GM12878 (cell line): Measurements from ENCODE around the gene SLMAP.

Experiments
- EZH2 ChIP-seq: IDR thresholded peaks from 2 replicates; pipeline ENCODE4 v1.6.1; 2012; ENCODE audit warnings: low read depth, mild to moderate bottlenecking, control low read depth, inconsistent platforms, low read length, borderline replicate concordance; ENCODE audit not compliant: control insufficient read depth
- HSF1 ChIP-seq: fragments of 150-350 bp; IDR thresholded peaks from 2 replicates; pipeline ENCODE4 v1.6.1; 2014; ENCODE audit warnings: mild to moderate bottlenecking, low read depth, low read length
- RAD51 ChIP-seq: fragments of 450-650 bp; IDR thresholded peaks from 2 replicates; pipeline ENCODE4 v1.6.1; 2016; ENCODE audit warnings: moderate library complexity, mild to moderate bottlenecking, inconsistent platforms
- SUPT20H ChIP-seq: IDR thresholded peaks from 2 replicates; pipeline ENCODE4 v1.6.1; 2011; ENCODE audit warnings: low read depth, mild to moderate bottlenecking, low read length, moderate library complexity, borderline replicate concordance; ENCODE audit not compliant: control insufficient read depth

DNA sequence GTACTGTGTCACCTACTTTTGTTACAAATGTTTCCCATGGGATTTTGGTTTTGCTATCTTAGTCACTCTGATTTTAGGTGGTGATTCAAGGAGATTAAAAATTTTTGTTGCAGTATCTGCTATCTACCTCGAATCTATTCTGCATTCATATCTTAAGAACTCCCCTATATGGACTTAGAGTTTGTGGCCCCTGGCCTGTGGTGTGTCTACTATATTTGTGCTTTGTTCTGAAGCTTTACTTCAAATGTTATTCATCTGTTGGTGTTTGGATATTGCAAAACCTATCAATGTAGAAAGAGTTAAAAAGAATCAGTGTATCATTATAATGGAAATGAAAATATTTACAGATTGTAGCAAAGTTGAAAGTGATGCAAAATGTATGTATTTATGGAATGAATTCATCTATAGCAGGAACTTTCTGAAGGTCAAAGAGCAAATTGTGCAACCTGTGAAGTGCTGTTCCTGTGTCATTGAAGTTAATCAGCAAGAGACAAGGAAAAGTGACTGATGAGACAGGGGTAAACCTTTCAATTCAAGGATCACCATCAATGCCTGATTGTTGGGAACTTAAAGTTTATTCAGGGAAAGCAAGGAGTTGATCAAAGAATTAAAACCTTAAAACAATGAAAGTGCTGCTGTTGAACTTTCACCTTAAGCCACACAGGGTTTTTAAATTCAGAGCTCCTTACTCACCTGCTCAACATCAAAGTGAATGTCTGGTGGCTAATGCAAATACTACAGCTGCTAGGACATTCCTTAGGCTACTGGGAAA, 71.0 kb downstream of the SLMAP start:
- TF ChIP-seq EZH2 (no peak), RAD51 (no peak), HSF1 (no peak), SUPT20H (no peak)
